HG02885 (cell line): ENCODE data around the gene NFATC4.
"Not testable (repeated sequence)": the region's sequence is repeated elsewhere in the genome, so short reads cannot be mapped to it uniquely, and the experiment has no call there.

Experiments
- ATAC-seq: cut with Tn5 transposase; IDR thresholded peaks from one replicate; pipeline ENCODE4 v1.9.1; 2021; ENCODE audit warnings: mild to moderate bottlenecking; ENCODE audit not compliant: unreplicated experiment, poor library complexity

NFATC4 gene

GRCh38 chr14:24338843-24339242 lies 29.1 kb upstream of the NFATC4 start:
- no peak for ATAC-seq

GRCh38 chr14:24339284-24340151 lies 28.5 kb upstream of the NFATC4 start, which contains the start of gene RIPK3:
TSS of gene RIPK3 (minus strand) at chr14:24339991. CDS start at chr14:24339826, 165 bp downstream.
- ATAC-seq = peak; percentile 96

GRCh38 chr14:24340606-24341005 lies 27.4 kb upstream of the NFATC4 start:
- no peak for ATAC-seq

GRCh38 chr14:24342889-24343288 lies 25.1 kb upstream of the NFATC4 start:
- no peak for ATAC-seq

- no peak for ATAC-seq
These were observed 24.0 kb upstream of the NFATC4 start for GRCh38 chr14:24343795-24344660.

GRCh38 chr14:24347134-24347533 lies 20.9 kb upstream of the NFATC4 start:
- no peak for ATAC-seq

- no peak for ATAC-seq
These were observed 19.8 kb upstream of the NFATC4 start for GRCh38 chr14:24348186-24348585.

- no peak for ATAC-seq
These were observed 18.2 kb upstream of the NFATC4 start for GRCh38 chr14:24349742-24350141.

- ATAC-seq = no peak
These were observed 16.5 kb upstream of the NFATC4 start for GRCh38 chr14:24351517-24351916.

- no peak for ATAC-seq
These were observed 14.2 kb upstream of the NFATC4 start for GRCh38 chr14:24353559-24354481.

GRCh38 chr14:24354482-24354825 lies 13.5 kb upstream of the NFATC4 start:
- not testable (repeated sequence) for ATAC-seq

- ATAC-seq = no peak
These were observed 13.0 kb upstream of the NFATC4 start for GRCh38 chr14:24355009-24355408.

- ATAC-seq = no peak
These were observed 11.8 kb upstream of the NFATC4 start for GRCh38 chr14:24356208-24356607.

GRCh38 chr14:24360281-24360680 lies 7.7 kb upstream of the NFATC4 start:
- no peak for ATAC-seq

- no peak for ATAC-seq
These were observed 6.7 kb upstream of the NFATC4 start for GRCh38 chr14:24361326-24361725.

- ATAC-seq = no peak
These were observed 5.6 kb upstream of the NFATC4 start for GRCh38 chr14:24362241-24362960.

GRCh38 chr14:24363401-24363800 lies 4.6 kb upstream of the NFATC4 start:
- ATAC-seq = no peak

GRCh38 chr14:24364841-24365240 lies 3.1 kb upstream of the NFATC4 start:
- no peak for ATAC-seq

- ATAC-seq = peak; percentile 47
These were observed 2.2 kb upstream of the NFATC4 start for GRCh38 chr14:24365600-24366412.
